Skin epidermis (tissue), 12 donors: Measurements from ENCODE around the gene C3AR1.

Experiments used
- H3K27ac ChIP-seq, 21 experiments: fragments of 200-600 bp; sonication (generic) in 11 of 21; one replicate each; pipeline ENCODE4 v1.5.0; 2020; ENCODE audit warnings: mild to moderate bottlenecking in 3 of 21, inconsistent platforms in 2 of 21, moderate library complexity in 2 of 21
- H3K4me3 ChIP-seq, 7 experiments: fragments of 200-600 bp; sonication (generic) in 2 of 7; one replicate each; pipeline ENCODE4 v1.5.0; 2020; ENCODE audit warnings: inconsistent platforms in 2 of 7, mild to moderate bottlenecking in 2 of 7, moderate library complexity in 1 of 7

C3AR1 gene

GRCh38 chr12:8064131-8064530 lies 2.0 kb downstream of the C3AR1 start:
- Histone ChIP-seq H3K4me3 (no peak overlapping the region), H3K27ac (peak overlapping the region in 2 of 21 experiments; percentile 38 to 51)

- H3K4me3 ChIP-seq, result no peak overlapping the region
- H3K27ac ChIP-seq, result no peak overlapping the region
Observed at GRCh38 chr12:8058506-8058905, 7.7 kb downstream of the C3AR1 start.

GRCh38 chr12:8057839-8058238 lies 8.3 kb downstream of the C3AR1 start:
- Histone ChIP-seq H3K4me3 (no peak overlapping the region), H3K27ac (no peak overlapping the region)

- no peak overlapping the region for H3K27ac ChIP-seq
Observed at GRCh38 chr12:8057306-8057705, 8.9 kb downstream of the C3AR1 start.

GRCh38 chr12:8054816-8055215 lies 11.3 kb downstream of the C3AR1 start:
- no peak overlapping the region for H3K27ac ChIP-seq
- H3K4me3 ChIP-seq, result no peak overlapping the region

More at GRCh38 chr12:8057306-8057705, 8.9 kb downstream of the C3AR1 start:
- H3K4me3 ChIP-seq, result no peak overlapping the region

GRCh38 chr12:8052679-8053078 lies 13.5 kb downstream of the C3AR1 start:
- Histone ChIP-seq H3K27ac (peak overlapping the region in 2 of 21 experiments; percentile 6 to 17), H3K4me3 (no peak overlapping the region)

GRCh38 chr12:8050600-8051250 lies 15.4 kb downstream of the C3AR1 start:
- H3K27ac ChIP-seq, result no peak overlapping the region
- H3K4me3 ChIP-seq, result no peak overlapping the region

- no peak overlapping the region for H3K27ac ChIP-seq
- H3K4me3 ChIP-seq, result no peak overlapping the region
Observed at GRCh38 chr12:8048906-8049305, 17.3 kb downstream of the C3AR1 start.

GRCh38 chr12:8047842-8048241 lies 18.3 kb downstream of the C3AR1 start:
- Histone ChIP-seq H3K27ac (no peak overlapping the region), H3K4me3 (no peak overlapping the region)

- H3K27ac ChIP-seq, result no peak overlapping the region
- H3K4me3 ChIP-seq, result no peak overlapping the region
Observed at GRCh38 chr12:8045952-8046944, 19.9 kb downstream of the C3AR1 start.

- H3K4me3 ChIP-seq, result no peak overlapping the region
- H3K27ac ChIP-seq, result no peak overlapping the region
Observed at GRCh38 chr12:8040791-8041190, 25.4 kb downstream of the C3AR1 start.

GRCh38 chr12:8038659-8039114 lies 27.5 kb downstream of the C3AR1 start:
- Histone ChIP-seq H3K4me3 (peak overlapping the region in 2 of 7 experiments; percentile 5 to 20), H3K27ac (peak overlapping the region in 13 of 21 experiments; percentile 1 to 66 (median 39))

GRCh38 chr12:8037947-8038346 lies 28.2 kb downstream of the C3AR1 start:
- peak overlapping the region in 1 of 7 experiments; percentile 5 for H3K4me3 ChIP-seq

GRCh38 chr12:8037046-8037663 lies 29.0 kb downstream of the C3AR1 start:
- Histone ChIP-seq H3K27ac (peak overlapping the region in 8 of 21 experiments; percentile 9 to 61 (median 35)), H3K4me3 (no peak overlapping the region)

More at GRCh38 chr12:8037947-8038346, 28.2 kb downstream of the C3AR1 start:
- peak overlapping the region in 9 of 21 experiments; percentile 21 to 66 (median 45) for H3K27ac ChIP-seq

GRCh38 chr12:8036346-8036745 lies 29.8 kb downstream of the C3AR1 start:
- Histone ChIP-seq H3K4me3 (no peak overlapping the region), H3K27ac (peak overlapping the region in 4 of 21 experiments; percentile 5 to 54 (median 15))

- no peak overlapping the region for H3K4me3 ChIP-seq
- peak overlapping the region in 6 of 21 experiments; percentile 5 to 99 (median 54) for H3K27ac ChIP-seq
Observed at GRCh38 chr12:8035440-8036010, 30.6 kb downstream of the C3AR1 start.

- peak overlapping the region in 10 of 21 experiments; percentile 2 to 99 (median 46) for H3K27ac ChIP-seq
- peak overlapping the region in 3 of 7 experiments; percentile 5 to 93 (median 78) for H3K4me3 ChIP-seq
Observed at GRCh38 chr12:8034802-8035201, 31.4 kb downstream of the C3AR1 start.

GRCh38 chr12:8033153-8034044 lies 32.8 kb downstream of the C3AR1 start:
- peak overlapping the region; percentile 85 to 99 (median 96) for H3K27ac ChIP-seq
- H3K4me3 ChIP-seq, result peak overlapping the region; percentile 66 to 95 (median 89)
